Fibroblast of lung (primary cell): ENCODE measurements around the gene POU2AF2.

Experiments used
- CTCF ChIP-seq, 2 donors: IDR thresholded peaks in 1 of 2; conservative IDR thresholded peaks in 1 of 2; 1 replicate in 1 of 2; 2 replicates in 1 of 2; pipeline ENCODE4 v1.5.1; 2011 to 2012; ENCODE audit warnings: low read length in 2 of 2, control low read depth in 1 of 2, inconsistent platforms in 1 of 2, low read depth in 1 of 2, mild to moderate bottlenecking in 1 of 2
- EZH2 ChIP-seq: IDR thresholded peaks from 2 replicates; pipeline ENCODE4 v1.5.1; 2012; ENCODE audit warnings: low read length, control low read depth, mild to moderate bottlenecking; ENCODE audit errors: missing control alignments

- TF ChIP-seq CTCF (conservative IDR thresholded peaks at IDR 0.05 in 1 of 2, IDR thresholded peaks at IDR 0.05 in 1 of 2; ENCODE audit: low read depth in 1 of 2, low read length in 2 of 2): no peak
- no peak for TF ChIP-seq EZH2
These were observed 19.9 kb downstream of the POU2AF2 start for GRCh38 chr11:111265421-111265820.
